ENCODE results near the gene RXRA.

GRCh38 chr9:134457321-134458206 lies 131.3 kb downstream of the RXRA start:
- TF ChIP-seq POLR2A (IDR thresholded peaks at IDR 0.05) (no peak), CTCF (IDR thresholded peaks at IDR 0.05) (no peak), POLR2AphosphoS5 (IDR thresholded peaks at IDR 0.05; ENCODE audit: insufficient read depth in 1 of 2, low read depth in 1 of 2) (no peak)

All from vagina (tissue), 2 donors.